NCI-H2227 (cell line): Measurements from ENCODE around the gene WFDC1.
"Not testable (repeated sequence)": the region's sequence is repeated elsewhere in the genome, so short reads cannot be mapped to it uniquely, and the experiment has no call there.

Experiments used
- DNase-seq: peaks from one replicate; lab custom pipeline; 2025; ENCODE audit not compliant: unreplicated experiment; lab: John Stamatoyannopoulos, UW

Gene WFDC1

DNA sequence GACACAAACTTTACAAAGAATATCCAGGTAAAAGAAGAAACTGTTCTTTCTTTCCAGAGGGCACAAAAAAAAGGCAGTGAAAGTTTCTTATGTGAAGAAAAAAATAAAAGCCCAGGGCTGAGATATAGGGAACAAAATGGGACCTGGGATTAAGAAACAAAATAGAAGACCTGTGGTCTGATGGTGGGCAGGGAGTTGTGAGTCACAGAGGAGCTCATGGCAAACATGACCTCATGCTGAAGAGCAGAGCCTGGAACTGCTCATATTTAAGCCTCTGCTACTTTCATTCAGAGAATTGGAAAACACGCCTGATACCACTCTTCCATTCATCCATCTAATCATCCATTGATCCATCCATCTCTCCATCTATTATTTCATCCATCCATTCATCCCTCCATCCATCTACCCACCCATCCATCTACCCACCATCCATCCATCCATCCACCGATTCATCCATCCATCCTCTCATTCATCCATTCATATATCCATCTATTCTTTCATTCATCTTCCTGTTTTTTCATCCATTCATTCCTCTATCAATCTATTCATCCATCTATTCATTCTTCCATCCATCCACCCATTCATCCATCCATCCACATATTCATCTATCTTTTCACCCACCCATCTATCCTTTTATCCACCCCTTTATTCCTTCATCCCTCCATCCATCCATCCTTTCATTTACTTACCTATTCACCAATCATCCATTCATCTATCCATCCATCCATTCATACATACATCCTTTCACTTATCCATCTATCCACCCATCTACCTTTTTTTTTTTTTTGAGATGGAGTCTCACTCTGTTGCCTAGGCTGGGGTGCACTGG, 30.0 kb downstream of the WFDC1 start:
- no peak for DNase-seq

GRCh38 chr16:84326545-84326944, 31.9 kb downstream of the WFDC1 start:
- no peak for DNase-seq

DNA sequence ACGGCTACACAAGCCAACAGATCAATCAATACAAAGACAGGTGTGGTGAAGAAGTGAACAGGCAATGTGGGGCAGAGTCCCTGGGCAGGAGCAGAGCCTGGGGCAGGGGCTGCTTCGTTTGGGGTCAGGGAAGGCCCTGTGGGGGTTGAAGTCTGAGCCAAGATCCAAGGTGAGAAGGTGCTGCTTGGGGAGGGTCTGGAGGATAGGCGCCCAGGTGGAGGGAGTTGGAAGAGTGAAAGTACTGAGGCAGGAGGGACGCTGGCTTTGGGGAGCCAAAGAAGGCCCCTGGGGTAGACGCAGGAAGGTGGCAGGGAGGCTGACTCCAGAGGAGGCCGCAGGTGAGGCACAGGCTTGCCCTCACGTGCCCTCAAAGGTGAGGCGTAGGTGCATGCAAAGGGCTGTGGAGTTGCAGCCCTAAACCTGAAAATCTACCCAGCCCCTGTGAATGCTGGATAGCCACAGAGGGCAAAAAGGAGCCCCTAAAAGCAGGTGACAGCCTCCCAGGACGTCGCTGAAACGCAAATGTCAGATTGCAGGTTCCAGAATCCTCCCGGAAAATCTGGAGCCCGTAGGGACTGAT, 33.3 kb downstream of the WFDC1 start:
- DNase-seq: no peak

DNA sequence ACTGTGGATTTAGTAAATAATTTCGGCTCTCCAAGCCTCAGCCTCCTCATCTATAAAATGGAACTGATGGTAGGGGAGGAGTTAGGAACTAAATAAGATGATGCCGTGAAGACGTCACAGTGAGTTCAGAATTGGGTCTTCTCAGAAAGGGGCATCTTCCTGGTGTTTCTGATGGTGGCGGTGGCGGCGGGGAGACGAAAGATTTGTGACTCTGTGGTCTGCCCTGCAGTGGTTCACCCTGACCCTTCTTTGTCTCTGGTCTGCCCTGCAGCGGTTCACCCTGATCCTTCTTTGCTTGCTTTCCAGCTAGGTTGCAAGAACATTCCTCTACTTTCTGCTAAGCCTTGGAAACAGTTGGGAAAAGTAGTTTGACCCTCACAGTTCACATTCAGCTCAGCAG, 34.3 kb downstream of the WFDC1 start:
- DNase-seq: no peak

DNA sequence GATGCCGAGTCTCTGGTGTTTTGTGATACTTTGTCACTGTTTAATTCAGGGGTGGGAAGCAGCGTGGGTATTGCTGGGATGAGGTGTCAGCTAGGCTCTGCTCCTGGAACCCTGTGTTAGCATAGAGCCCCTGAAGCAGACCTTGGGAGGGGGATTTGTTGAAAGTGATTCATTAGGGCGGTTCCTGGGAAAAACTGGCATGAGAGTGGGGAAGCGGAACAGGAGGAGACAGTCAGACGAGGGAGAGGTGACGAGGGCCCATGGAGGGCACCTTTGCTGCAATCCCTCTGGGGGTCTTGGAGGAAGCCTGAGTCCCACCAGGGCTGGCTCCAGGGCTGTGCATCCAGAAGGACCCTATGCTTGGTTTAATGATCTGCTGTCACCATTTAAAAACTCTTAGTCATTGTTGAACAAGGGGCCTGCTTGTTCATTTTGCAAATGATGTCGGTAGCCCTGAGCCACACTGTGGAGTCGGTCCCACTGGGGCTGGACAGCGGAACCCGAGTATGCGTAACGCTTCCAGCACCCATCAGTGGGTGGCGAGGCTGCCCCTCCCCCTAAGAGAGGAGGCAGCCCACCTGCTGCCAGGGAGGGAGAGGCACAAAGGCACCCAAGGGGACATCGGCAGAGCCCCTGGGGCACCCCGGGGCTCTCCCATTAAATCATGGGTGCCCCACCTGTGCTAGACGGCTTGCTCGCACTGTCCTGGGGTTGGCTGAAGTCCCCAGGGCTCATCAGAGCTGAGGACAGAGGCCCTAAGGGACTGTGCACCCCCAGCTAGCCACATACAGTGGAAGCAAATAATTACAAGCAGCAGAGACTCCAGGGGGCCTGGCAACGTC, 35.4 kb downstream of the WFDC1 start:
- DNase-seq: no peak

DNA sequence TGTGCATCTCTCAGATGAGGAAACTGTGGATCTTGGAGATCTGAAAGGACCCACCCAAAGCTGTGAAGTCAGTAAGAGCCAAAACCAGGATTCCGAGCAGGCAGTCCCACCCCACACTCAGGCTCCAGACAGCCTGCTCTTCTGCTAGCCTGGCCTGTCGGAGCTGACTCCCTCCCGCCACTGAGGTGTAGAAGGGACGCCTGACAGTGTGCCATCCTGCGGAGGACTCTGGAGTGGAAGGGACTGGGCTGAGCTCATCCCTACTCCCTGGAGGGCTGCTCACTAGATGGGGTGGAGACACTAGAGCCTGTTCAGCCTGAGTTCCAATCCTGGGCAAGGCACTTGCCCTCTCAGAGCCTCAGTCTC, 36.0 kb downstream of the WFDC1 start:
- DNase-seq: no peak

GRCh38 chr16:84331998-84332780, 37.5 kb downstream of the WFDC1 start:
- DNase-seq: no peak

GRCh38 chr16:84332975-84333684, 38.5 kb downstream of the WFDC1 start:
- no peak for DNase-seq

- DNase-seq: no peak
These were observed 39.4 kb downstream of the WFDC1 start for GRCh38 chr16:84334058-84334457.

GRCh38 chr16:84334482-84334881, 39.8 kb downstream of the WFDC1 start:
- DNase-seq: no peak

- DNase-seq: not testable (repeated sequence)
These were observed 42.6 kb downstream of the WFDC1 start for GRCh38 chr16:84337236-84337635.

GRCh38 chr16:84339311-84339710, 44.6 kb downstream of the WFDC1 start:
- no peak for DNase-seq

DNA sequence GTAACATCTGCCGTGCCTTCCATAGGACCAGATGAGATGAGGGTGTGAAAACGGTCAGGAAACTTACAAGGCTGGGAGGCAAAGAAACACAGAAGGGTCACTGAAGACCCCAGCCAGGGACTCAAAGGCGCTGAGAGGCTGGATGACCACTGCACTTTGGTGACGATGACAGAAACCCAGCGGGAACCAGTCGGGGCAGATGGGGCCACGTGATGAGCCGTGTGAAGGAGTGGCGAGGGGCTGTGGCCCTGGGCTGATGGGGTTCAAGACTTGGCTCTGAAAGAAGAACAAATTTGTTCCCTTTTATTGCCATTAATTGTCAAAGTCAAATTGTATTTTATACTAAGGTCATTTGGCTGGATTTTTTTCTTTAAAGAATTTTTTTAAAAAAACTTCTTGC, 45.1 kb downstream of the WFDC1 start:
- DNase-seq: no peak

DNA sequence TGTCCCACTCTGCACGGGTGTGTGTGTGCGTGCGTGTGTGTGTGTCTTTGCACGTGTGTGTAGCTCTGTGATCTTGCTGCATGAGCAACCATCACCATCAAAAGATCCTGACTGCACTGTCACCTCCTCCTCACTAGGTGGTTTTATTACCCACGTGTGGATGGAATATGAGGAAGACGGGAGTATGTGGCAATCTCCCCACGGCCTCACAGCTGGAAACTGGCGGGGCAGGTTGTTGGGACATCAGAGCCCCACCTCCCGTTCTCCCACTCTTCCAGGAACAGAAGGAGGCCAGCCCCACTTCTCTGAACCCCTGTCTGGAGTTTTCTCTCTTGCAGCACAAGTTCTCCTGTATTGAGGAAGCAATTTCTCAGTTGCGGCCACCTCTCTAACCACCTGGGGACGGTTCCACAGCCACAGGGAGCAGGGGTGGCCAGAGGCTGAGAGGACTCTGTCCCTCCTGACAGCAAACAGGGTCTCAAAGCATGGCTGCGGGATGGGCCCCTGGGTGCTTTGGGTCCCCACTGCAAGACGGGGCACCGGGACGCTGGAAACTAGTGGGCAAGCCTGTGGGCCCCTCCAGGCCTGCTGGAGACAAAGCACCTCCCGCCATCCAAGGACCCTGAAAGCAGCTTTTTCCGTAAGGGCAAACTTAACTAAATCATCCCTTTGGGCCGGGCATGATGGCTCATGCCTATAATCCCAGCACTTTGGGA, 45.8 kb downstream of the WFDC1 start:
- no peak for DNase-seq

DNA sequence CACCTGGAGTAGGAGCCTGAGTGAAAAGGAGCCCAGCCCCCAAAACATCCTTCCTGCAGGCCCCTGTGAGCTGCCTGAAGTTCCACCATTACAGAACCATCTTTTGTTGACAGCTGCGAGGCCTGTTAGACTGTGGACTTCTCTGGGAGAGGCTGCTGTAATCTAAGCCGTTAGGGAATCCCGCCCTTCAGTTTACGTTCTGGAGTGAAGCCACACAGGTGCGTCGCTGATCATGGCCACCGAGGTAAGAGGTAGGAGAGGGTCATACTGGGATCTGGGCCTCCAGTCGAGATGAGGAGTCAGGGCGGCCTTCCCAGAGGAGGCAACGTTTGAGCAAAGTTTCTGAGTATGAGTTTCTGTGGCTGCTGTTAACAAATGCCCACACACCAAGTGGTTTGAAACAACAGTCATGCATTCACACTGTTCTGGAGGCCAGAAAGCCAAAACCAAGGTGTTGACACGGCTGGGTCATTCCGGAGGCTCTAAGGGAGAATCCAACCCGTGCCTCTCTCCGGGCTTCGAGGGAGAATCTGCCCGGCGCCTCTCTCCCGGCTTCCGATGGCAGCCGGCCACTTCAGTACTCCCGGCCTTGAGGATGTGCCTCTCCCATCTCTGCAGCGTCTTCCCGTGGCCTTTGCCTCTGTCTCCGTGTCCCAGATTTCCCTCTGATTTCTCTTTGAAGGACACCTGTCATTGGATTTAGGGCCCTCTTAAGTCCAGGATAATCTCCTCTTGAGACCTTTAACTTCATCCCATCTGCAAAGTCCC, 47.0 kb downstream of the WFDC1 start:
- DNase-seq: no peak

DNA sequence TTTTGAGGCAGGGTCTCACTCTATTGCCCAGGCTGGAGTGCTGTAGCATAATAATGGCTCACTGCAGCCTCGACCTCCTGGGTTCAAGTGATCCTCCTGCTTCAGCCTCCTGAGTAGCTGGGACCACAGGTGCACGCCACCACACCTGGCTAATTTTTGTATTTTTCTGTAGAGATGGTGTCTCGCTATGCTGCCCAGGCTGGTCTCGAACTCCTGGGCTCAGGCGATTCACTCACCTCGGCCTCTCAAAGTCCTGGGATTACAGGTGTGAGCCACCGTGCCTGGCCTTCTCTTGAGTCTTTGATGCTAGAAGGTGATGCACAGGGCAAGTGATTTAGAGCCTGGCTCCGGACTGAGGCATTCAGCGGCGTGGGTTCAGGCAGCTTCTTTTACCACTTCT, 49.1 kb downstream of the WFDC1 start:
- not testable (repeated sequence) for DNase-seq

- DNase-seq: no peak
These were observed 50.1 kb downstream of the WFDC1 start for GRCh38 chr16:84344781-84345180.

DNA sequence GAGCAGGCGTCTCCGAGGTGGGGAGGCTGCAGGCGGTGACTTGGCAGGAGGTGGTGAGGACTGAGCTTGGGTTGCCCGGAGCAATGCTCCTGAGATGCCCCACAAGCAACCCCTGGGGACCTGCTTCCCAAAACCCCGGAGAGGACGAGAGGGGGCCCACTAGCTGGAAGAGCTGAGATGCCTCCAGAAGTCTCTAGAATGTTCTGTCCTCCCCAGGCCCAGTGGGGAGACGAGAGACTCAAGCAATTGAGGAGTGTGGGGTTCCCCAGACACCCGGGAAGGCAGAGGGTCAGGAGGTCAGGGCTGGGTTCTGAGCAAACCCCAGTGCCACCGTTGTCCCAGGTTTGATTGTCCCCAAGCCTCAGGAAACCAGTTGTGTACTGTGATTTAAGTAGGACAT, 52.5 kb downstream of the WFDC1 start:
- no peak for DNase-seq

DNA sequence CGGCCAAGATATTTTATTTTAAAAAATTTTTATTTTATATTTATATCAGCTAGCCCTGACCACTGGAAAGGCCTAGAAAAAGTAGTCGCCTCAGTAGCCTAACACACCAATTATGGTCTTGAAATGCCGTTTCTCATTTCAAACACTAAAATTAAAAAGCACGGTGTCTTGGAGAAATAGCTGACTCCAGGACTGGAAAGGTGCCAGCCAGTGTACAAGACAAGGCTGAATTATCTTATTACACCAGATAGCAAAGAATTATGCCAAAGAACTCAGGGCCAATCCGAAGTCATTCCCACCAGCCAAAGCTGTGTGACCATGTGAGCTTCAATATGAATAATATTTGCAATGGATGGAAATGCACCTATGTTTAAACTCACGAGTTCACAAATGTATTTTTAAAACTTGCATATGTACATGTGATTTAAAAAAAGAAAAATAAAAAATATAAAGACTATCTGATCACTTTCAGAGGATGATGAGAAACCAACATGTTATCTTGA, 53.8 kb downstream of the WFDC1 start:
- no peak for DNase-seq
